Measurements from ENCODE around the gene NUP188.
"Not testable (repeated sequence)": the region's sequence is repeated elsewhere in the genome, so short reads cannot be mapped to it uniquely, and the experiment has no call there.

The NUP188 gene

GRCh38 chr9:128943832-128944620, 3.5 kb upstream of the NUP188 start:
- DNase-seq, result no peak

GRCh38 chr9:128944966-128945365, 2.5 kb upstream of the NUP188 start:
- DNase-seq, result not testable (repeated sequence)

- no peak for DNase-seq
Measured at GRCh38 chr9:128945798-128946501, 1.5 kb upstream of the NUP188 start.

- DNase-seq, result peak; percentile 43
Measured at GRCh38 chr9:128946571-128947276, 775 bp upstream of the NUP188 start.

GRCh38 chr9:128947277-128947526, 297 bp upstream of the NUP188 start:
- no peak for DNase-seq

GRCh38 chr9:128961403-128961802, 13.9 kb downstream of the NUP188 start:
- DNase-seq, result not testable (repeated sequence)

GRCh38 chr9:128969491-128969890, 22.0 kb downstream of the NUP188 start:
- no peak for DNase-seq

GRCh38 chr9:128972956-128973355, 25.5 kb downstream of the NUP188 start:
- no peak for DNase-seq

- no peak for DNase-seq
Measured at GRCh38 chr9:128979111-128979510, 31.6 kb downstream of the NUP188 start.

GRCh38 chr9:128983536-128983935, 36.0 kb downstream of the NUP188 start:
- no peak for DNase-seq

- no peak for DNase-seq
Measured at GRCh38 chr9:128986671-128987070, 39.2 kb downstream of the NUP188 start.

GRCh38 chr9:128987805-128988204, 40.3 kb downstream of the NUP188 start:
- DNase-seq, result no peak

- DNase-seq, result no peak
Measured at GRCh38 chr9:128992995-128993394, 45.5 kb downstream of the NUP188 start.

- no peak for DNase-seq
Measured at GRCh38 chr9:128995791-128996190, 48.3 kb downstream of the NUP188 start.

- no peak for DNase-seq
Measured at GRCh38 chr9:128998462-128998861, 51.0 kb downstream of the NUP188 start.

GRCh38 chr9:128999581-129000206, 52.2 kb downstream of the NUP188 start:
- DNase-seq, result no peak

GRCh38 chr9:129001504-129002325, 54.2 kb downstream of the NUP188 start:
- DNase-seq, result no peak

GRCh38 chr9:129002992-129003391, 55.5 kb downstream of the NUP188 start:
- no peak for DNase-seq

- DNase-seq, result not testable (repeated sequence)
Measured at GRCh38 chr9:129004173-129004572, 56.7 kb downstream of the NUP188 start.

GRCh38 chr9:129005336-129005997, 58.0 kb downstream of the NUP188 start:
- no peak for DNase-seq

- DNase-seq, result peak; percentile 64
Measured at GRCh38 chr9:129006328-129007034, 59.0 kb downstream of the NUP188 start.
